Measurements from ENCODE around the gene TOLLIP.

The TOLLIP gene

GRCh38 chr11:1335811-1336761 lies 26.7 kb upstream of the TOLLIP start:
- Mint-ChIP-seq H3K9me3 (peaks cover 4% of the 10 kb centered on the region), H3K27ac (peak overlapping the region; percentile 36), H3K4me1 (peaks cover 21% of the 10 kb centered on the region), H3K36me3 (no peaks in the 10 kb centered on the region), H3K4me3 (peak overlapping the region; percentile 67)
- DNase-seq (ENCODE audit: low spot score in 2 of 2) (peak; percentile 30 to 73), ATAC-seq (peak; percentile 59)

- ATAC-seq (no peak), DNase-seq (ENCODE audit: low spot score in 2 of 2) (no peak)
- H3K4me3 Mint-ChIP-seq, result peak overlapping the region; percentile 67
- H3K9me3 Mint-ChIP-seq, result peaks cover 4% of the 10 kb centered on the region
- no peaks in the 10 kb centered on the region for H3K36me3 Mint-ChIP-seq
- H3K4me1 Mint-ChIP-seq, result peaks cover 21% of the 10 kb centered on the region
- peak overlapping the region; percentile 36 for H3K27ac Mint-ChIP-seq
Observed at GRCh38 chr11:1335264-1335810, 25.9 kb upstream of the TOLLIP start.

- Mint-ChIP-seq H3K4me3 (no peak overlapping the region), H3K9me3 (peaks cover 4% of the 10 kb centered on the region), H3K4me1 (peaks cover 21% of the 10 kb centered on the region), H3K27ac (no peak overlapping the region), H3K36me3 (no peaks in the 10 kb centered on the region)
- ATAC-seq, result no peak
- DNase-seq (ENCODE audit: low spot score in 2 of 2), result no peak
Observed at GRCh38 chr11:1333860-1334259, 24.4 kb upstream of the TOLLIP start.

- DNase-seq (ENCODE audit: low spot score in 2 of 2), result no peak
- H3K4me1 Mint-ChIP-seq, result peaks cover 19% of the 10 kb centered on the region
- H3K36me3 Mint-ChIP-seq, result no peaks in the 10 kb centered on the region
- peaks cover 4% of the 10 kb centered on the region for H3K9me3 Mint-ChIP-seq
- H3K4me3 Mint-ChIP-seq, result no peak overlapping the region
- no peak overlapping the region for H3K27ac Mint-ChIP-seq
- ATAC-seq, result no peak
Observed at GRCh38 chr11:1333091-1333772, 23.8 kb upstream of the TOLLIP start.

- ATAC-seq (peak; percentile 93), DNase-seq (ENCODE audit: low spot score in 2 of 2) (no peak)
- no peak overlapping the region for H3K4me3 Mint-ChIP-seq
- no peaks in the 10 kb centered on the region for H3K36me3 Mint-ChIP-seq
- peaks cover 7% of the 10 kb centered on the region for H3K4me1 Mint-ChIP-seq
- H3K9me3 Mint-ChIP-seq, result peaks cover 5% of the 10 kb centered on the region
- H3K27ac Mint-ChIP-seq, result no peak overlapping the region
Observed at GRCh38 chr11:1330473-1330872, 21.0 kb upstream of the TOLLIP start.

GRCh38 chr11:1327064-1327460 lies 17.6 kb upstream of the TOLLIP start:
- no peaks in the 10 kb centered on the region for H3K36me3 Mint-ChIP-seq

GRCh38 chr11:1326435-1327063 lies 17.1 kb upstream of the TOLLIP start:
- Mint-ChIP-seq H3K27ac (no peak overlapping the region), H3K36me3 (no peaks in the 10 kb centered on the region), H3K4me3 (no peak overlapping the region), H3K4me1 (no peaks in the 10 kb centered on the region), H3K9me3 (peaks cover 5% of the 10 kb centered on the region)
- ATAC-seq (no peak), DNase-seq (ENCODE audit: low spot score in 2 of 2) (no peak)

More at GRCh38 chr11:1327064-1327460, 17.6 kb upstream of the TOLLIP start:
- Mint-ChIP-seq H3K4me1 (no peaks in the 10 kb centered on the region), H3K9me3 (peaks cover 5% of the 10 kb centered on the region), H3K27ac (no peak overlapping the region), H3K4me3 (no peak overlapping the region)
- ATAC-seq (no peak), DNase-seq (ENCODE audit: low spot score in 2 of 2) (no peak)

- Mint-ChIP-seq H3K36me3 (no peaks in the 10 kb centered on the region), H3K4me3 (no peak overlapping the region), H3K9me3 (peaks cover 5% of the 10 kb centered on the region), H3K27ac (no peak overlapping the region), H3K4me1 (no peaks in the 10 kb centered on the region)
- no peak for ATAC-seq
- peak in 1 of 2 donors; percentile 30 for DNase-seq (ENCODE audit: low spot score in 2 of 2)
Observed at GRCh38 chr11:1323774-1324173, 14.3 kb upstream of the TOLLIP start.

GRCh38 chr11:1317993-1318392 lies 8.6 kb upstream of the TOLLIP start:
- Mint-ChIP-seq H3K27ac (peak overlapping the region; percentile 50), H3K4me3 (no peak overlapping the region), H3K36me3 (no peaks in the 10 kb centered on the region), H3K4me1 (no peaks in the 10 kb centered on the region), H3K9me3 (no peaks in the 10 kb centered on the region)
- no peak for ATAC-seq
- no peak for DNase-seq (ENCODE audit: low spot score in 2 of 2)

- ATAC-seq (no peak), DNase-seq (ENCODE audit: low spot score in 2 of 2) (peak in 1 of 2 donors; percentile 25)
- H3K4me3 Mint-ChIP-seq, result no peak overlapping the region
- H3K9me3 Mint-ChIP-seq, result no peaks in the 10 kb centered on the region
- H3K4me1 Mint-ChIP-seq, result no peaks in the 10 kb centered on the region
- H3K27ac Mint-ChIP-seq, result no peak overlapping the region
- no peaks in the 10 kb centered on the region for H3K36me3 Mint-ChIP-seq
Observed at GRCh38 chr11:1317432-1317831, 8.0 kb upstream of the TOLLIP start.

GRCh38 chr11:1310772-1311468 lies 1.5 kb upstream of the TOLLIP start:
- H3K27ac Mint-ChIP-seq, result peak overlapping the region; percentile 91
- peaks cover 30% of the 10 kb centered on the region for H3K36me3 Mint-ChIP-seq
- ATAC-seq (no peak), DNase-seq (ENCODE audit: low spot score in 2 of 2) (peak in 1 of 2 donors; percentile 60)
- peaks cover 39% of the 10 kb centered on the region for H3K4me1 Mint-ChIP-seq
- H3K4me3 Mint-ChIP-seq, result peak overlapping the region; percentile 76
- peaks cover 3% of the 10 kb centered on the region for H3K9me3 Mint-ChIP-seq

GRCh38 chr11:1310318-1310687 lies 871 bp upstream of the TOLLIP start:
- H3K9me3 Mint-ChIP-seq, result peaks cover 3% of the 10 kb centered on the region
- peaks cover 30% of the 10 kb centered on the region for H3K36me3 Mint-ChIP-seq
- peak overlapping the region; percentile 91 for H3K27ac Mint-ChIP-seq
- ATAC-seq (no peak), DNase-seq (ENCODE audit: low spot score in 2 of 2) (no peak)
- H3K4me3 Mint-ChIP-seq, result peak overlapping the region; percentile 76
- H3K4me1 Mint-ChIP-seq, result peaks cover 40% of the 10 kb centered on the region

GRCh38 chr11:1308743-1309497 lies 512 bp downstream of the TOLLIP start:
- Mint-ChIP-seq H3K27ac (peak overlapping the region; percentile 80), H3K4me1 (peaks cover 40% of the 10 kb centered on the region), H3K4me3 (peak overlapping the region; percentile 76), H3K36me3 (peaks cover 30% of the 10 kb centered on the region), H3K9me3 (peaks cover 3% of the 10 kb centered on the region)
- ATAC-seq, result no peak
- DNase-seq (ENCODE audit: low spot score in 2 of 2), result no peak

Measured in stimulated activated effector memory CD8-positive, alpha-beta T cell treated with anti-CD3 and anti-CD28 coated beads, Interleukin-12 subunit alpha, Interleukin-12 subunit beta, amount 100 ng/mL, for 72 hours (primary cell).